SHP77 (cell line): ENCODE data around the gene SYNE2.
"Not testable (repeated sequence)": the region's sequence is repeated elsewhere in the genome, so short reads cannot be mapped to it uniquely, and the experiment has no call there.

ENCODE experiments used
- DNase-seq, 2 experiments: peaks; one replicate each; lab custom pipeline; 2025; lab: John Stamatoyannopoulos, UW

SYNE2 gene

DNA sequence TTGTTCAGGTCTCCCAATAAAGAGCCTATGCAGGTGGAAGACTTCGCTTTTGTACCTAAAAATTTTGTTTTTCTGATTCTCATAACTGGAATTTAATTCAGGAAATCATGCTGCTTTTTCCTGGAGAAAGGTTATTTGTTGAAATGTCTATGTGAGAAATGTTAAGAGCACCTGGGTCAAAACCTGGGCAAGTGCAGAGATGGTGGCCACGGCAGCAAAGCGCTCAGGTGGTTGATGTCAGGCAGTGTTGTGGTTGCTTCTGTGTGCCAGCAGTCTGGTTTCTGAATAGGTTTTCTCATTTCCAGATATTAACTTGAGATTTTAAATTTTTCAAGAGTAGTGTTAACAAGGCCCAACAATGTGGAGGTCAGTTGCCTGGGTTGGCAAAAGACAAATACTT, 345.2 kb downstream of the SYNE2 start:
- no peak for DNase-seq

- DNase-seq: no peak
Measured at GRCh38 chr14:64198486-64198885, 345.7 kb downstream of the SYNE2 start.

DNA sequence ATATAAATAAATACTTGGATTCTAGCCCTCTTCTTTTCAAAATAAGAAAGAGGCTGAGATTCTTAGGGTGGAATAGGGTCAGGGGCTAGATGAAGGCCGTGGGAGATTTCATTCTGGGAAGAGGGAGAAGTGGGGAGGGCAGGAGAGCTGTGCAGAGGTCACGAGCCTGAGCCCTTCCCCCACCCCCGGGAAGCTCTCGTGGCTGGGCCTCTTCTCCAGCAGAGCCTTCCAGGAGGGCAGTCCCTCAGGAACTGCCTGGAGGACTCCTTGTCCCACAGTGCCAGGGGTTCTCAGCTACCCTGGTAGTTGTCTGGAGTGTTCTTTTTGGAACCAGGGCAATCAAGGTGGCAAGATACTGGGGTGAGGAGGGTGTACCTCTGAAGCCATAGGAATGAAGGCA, 347.4 kb downstream of the SYNE2 start:
- DNase-seq: no peak

DNA sequence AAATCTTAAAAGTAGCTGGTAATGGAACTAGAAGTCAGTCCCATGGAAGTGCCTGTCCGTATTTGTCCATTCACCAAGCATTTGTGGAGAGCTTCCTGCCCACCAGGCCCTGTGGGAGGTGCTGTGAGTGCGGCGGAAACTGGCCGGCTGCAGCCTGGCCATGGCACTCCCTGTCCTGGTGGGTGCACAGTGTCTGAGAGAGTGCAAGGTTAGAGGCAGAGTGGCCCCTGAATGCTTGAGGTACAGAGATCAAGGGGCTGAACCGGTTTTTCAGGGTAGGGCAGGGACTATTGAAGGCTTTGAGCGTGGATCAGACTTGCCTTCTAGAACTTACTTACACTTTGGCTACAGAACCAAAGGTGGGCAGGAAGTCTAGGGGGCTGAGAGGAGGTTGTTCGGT, 348.5 kb downstream of the SYNE2 start:
- DNase-seq: no peak

- no peak for DNase-seq
Measured at GRCh38 chr14:64201921-64202545, 349.2 kb downstream of the SYNE2 start.

GRCh38 chr14:64202716-64203115, 349.9 kb downstream of the SYNE2 start:
- DNase-seq: no peak

DNA sequence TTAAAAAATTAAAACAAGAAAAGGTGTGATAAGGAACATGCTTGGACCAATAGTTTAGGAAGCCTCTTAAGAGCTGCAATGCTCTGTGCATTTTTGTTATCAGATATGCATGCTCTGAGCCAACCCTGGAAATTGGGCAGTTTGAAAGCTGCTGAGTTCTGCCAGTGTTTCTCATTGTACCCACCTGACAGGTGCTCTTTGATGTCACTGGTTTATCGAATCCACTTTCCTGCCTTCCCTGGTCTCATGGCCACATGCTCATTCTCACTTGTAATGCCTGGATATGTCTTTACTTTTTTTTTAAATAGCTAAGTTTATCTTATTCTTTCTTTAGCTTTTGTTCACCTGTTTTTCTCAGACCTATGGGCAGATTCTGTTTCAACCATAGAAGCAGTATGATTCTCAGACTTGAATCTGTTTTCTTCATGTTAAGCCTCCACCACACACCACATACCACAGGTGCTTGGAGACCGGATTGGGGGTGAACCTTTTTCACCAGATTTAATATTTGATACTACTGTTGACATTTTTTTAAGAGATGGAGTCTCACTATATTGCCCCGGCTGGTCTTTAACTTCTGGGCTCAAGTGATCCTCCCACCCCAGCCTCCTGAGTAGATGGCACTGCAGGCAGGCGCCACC, 350.7 kb downstream of the SYNE2 start:
- no peak for DNase-seq

DNA sequence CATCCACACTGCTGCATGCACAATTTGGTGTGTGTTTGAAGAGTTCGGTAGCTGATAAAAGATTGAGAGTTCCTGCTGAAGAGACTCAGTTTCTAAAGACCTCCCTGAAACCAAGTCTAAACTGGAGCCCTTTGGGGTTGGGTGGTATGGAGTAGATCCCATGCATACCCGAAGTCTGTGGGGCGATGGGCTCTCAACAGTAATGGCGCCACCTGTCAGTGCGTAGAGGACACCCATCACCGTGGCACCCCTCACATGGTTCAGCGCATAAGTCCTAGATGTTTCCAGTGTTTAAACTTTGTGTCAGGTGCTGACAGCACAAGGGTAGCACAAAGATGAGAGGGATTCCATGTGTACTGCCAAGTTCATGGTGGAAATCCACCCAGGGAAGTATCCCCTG, 355.5 kb downstream of the SYNE2 start:
- no peak for DNase-seq

DNA sequence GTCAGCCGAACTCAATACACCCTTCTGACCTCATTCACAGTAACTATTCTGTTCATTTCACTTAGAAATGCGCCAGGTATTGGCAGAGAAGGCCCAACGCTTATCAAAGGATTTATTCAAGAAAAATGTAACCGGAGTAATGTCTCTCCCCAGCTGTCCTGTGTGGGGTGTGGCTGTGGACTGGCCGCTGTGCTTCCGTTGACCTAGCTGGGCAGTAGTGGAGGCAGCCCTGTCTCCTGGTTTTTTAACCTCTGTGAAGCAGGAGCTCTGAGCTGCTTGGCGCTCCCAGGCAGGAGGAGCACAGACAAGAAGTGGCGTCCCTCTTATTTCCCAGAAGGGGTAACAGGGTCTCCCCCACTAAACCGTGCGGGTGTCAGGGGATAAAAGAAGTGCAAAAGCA, 356.2 kb downstream of the SYNE2 start:
- DNase-seq: no peak

DNA sequence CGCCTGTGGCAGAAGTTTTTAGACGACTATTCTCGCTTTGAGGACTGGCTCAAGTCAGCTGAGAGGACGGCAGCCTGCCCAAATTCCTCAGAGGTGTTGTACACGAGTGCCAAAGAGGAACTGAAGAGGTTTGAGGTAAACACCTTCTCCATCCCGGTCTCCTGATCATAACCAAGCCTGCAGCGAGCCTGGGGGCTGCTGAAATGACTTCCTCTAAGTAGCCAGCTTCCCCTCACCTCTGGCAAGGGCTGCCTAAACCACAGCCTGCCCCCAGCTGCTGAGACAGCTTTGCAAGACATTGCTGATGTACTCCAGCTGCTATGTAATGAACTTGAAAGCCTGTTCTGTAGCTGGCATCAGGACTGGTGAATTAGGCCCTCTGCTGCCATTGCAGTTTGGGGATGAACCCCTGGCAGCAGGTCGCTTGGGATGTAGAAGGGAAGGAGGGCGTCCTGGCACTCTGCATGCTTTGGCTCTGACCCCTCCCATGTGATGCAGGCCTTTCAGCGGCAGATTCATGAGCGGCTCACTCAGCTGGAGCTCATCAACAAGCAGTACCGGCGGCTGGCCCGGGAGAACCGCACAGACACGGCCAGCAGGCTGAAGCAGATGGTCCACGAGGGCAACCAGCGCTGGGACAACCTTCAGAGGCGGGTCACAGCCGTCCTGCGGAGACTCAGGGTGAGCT, 356.8 kb downstream of the SYNE2 start:
- no peak for DNase-seq

DNA sequence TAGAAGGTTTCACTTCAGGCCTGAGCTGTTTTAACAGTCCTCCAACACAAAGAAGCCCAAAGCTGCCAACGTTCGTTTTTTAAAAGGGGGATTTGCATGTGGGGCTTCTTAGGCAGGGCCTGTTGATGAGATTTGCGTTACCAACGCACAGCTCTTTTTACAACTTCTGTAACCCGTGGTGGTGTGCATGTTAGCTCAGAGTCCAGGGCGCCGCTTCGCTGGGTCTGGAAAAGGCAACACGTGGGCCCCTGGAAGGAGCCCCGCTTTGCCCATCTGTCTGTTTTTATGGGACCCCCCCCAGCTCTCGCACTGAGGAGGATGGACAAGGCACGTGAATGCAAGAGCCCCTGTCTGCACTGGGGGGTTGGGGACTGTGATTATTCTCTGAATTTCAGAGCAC, 357.4 kb downstream of the SYNE2 start:
- DNase-seq: no peak

- DNase-seq: not testable (repeated sequence)
Measured at GRCh38 chr14:64210912-64211311, 358.1 kb downstream of the SYNE2 start.

DNA sequence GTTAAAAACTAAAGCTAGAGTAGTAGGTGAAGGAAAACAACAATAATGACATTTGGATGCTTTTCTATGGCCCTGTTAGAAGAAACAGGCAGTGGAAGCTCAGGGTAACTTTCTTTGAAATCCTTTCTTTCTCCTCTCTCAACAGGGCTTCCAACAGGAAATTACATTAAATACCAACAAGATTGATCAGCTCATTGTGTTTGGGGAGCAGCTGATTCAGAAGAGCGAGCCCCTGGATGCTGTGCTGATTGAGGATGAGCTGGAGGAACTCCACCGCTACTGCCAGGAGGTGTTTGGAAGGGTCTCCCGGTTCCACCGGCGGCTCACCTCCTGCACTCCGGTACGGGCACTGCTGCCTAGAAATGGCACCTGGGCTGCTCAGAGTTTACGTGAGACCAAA, 359.9 kb downstream of the SYNE2 start:
- no peak for DNase-seq

DNA sequence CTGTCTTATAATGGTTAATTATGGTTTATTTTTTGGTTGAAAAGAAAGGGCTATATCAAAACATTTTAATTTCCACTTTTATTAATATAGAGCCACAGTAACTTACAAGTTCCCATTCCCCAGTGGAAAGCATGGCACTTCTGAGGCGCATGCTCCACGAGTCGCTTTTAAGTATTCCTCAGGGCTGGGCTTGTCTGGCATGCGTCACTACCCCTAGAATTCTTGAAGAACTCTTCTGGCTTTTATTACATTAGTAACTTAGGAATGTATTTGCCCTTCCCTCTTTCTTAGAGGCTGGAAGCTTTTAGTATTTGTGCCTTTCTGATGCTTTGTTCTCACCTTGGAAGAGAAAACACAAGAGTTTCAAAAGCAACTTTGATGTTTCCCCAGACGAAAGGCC, 360.3 kb downstream of the SYNE2 start:
- DNase-seq: no peak

DNA sequence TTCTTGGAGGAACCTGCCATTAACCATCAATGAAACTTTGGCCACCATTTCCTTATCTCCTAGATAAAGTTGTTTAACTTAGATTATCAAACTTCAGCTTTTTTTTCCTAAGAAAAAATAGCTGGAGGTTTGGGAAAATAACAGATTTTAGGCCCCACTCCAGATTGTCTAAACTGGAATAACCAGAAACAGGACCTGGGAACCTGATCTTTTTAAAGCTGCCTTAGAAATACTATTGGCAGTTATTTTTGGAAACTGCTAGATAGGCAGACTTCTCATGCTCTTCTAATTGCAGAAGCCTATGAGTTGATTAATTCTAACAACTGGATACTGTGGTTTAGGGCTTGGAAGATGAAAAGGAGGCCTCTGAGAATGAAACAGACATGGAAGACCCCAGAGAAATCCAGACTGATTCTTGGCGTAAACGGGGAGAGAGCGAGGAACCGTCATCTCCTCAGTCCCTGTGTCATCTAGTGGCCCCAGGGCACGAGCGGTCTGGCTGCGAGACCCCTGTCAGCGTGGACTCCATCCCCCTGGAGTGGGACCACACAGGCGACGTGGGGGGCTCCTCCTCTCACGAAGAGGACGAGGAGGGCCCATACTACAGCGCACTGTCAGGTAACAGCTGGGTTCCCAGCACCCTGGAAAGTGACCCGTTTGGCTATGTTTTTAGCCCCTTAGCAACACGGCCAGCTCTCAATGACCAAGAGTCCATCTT, 361.2 kb downstream of the SYNE2 start:
- no peak for DNase-seq

GRCh38 chr14:64215274-64215673, 362.5 kb downstream of the SYNE2 start:
- DNase-seq: no peak

DNA sequence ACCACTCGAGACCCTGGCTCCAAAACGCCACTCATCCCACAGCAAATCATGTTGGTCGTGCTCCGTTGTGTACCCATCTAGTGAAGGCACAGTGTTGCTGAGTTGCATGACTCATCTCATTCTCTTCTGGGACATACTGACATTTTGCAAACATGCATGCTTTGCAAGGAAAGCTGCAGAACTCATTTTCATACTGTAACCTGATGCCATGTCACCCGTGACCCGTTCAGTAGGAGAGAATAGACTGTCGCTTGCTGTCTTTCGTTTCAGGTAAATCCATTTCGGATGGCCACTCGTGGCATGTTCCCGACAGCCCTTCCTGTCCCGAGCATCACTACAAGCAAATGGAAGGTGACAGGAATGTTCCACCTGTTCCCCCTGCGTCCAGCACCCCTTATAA, 363.2 kb downstream of the SYNE2 start:
- DNase-seq: no peak

DNA sequence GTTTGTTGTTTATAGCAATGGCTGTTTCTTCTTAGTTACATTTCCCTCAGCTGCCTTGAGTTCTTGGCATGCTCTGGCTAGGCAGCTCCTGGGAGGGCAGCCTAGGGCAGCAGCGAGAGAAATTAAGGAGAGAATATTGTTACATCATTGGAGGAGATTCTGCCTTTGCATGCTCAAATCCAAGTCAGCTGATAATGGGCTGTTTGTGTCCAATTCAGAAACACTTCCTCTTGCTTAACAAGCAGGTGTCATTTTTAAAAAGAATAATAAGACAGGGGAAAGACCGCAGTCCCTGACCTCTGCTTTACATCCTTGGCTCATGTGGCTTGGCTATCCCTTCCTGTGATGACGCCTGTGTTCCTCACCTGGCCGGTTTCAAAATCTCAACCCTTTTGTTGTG, 364.5 kb downstream of the SYNE2 start:
- no peak for DNase-seq

DNA sequence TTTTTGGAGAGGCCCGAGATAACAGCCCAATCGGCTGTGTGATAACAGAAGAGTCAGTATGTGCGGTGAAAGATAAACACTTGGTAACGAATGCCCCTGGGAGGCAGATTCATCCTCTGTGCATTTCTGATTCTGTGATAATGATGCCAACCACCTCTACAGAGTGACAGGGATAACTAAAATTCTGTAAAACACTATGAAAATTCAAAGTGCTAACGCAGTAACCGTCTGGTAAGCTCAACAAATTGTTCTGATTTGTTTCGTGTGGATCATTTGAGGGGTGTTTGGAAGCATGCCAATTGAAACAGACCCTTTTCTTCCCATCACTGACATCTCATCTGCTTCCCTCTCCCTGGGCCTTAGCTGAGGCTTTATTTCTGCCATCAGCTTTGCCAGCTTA, 365.0 kb downstream of the SYNE2 start:
- no peak for DNase-seq

DNA sequence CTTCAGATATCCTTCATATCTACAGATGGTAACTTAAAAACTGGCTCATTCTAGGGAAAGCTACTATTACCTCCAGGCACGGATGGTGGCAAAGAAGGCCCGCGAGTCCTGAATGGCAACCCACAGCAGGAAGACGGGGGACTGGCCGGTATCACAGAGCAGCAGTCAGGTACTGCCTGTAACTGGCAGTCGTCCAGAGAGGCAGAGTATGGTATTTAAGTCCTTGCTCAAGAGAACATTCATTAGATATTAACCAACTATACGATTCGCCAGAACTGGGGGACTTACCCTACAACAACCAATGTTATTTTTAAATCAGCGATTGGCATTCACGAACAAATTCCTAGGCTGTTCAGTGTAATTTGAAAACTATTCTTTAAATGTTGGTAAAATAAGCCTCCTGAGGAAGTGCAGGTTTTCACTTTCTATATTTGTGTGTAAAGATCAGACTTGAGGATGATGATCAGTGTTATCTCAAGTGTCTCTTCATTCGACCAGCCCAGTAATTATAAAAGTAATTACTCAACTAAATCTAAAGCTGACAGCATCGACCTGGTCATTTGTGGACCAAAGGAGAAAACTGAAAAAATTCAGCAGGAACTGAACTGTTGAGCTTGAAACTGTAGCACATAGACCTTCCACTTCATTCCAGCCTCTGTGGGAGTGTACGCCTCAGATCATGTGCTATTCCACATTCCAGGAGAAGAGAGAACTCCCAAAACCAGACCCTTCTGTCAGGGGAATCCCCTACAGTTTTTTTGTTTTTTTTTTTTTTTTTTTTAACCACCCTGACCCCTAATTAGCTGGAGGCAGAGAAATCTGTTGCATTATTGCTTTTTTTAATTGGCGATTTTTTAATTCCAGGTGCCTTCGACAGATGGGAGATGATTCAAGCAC, 365.8 kb downstream of the SYNE2 start:
- DNase-seq: no peak

DNA sequence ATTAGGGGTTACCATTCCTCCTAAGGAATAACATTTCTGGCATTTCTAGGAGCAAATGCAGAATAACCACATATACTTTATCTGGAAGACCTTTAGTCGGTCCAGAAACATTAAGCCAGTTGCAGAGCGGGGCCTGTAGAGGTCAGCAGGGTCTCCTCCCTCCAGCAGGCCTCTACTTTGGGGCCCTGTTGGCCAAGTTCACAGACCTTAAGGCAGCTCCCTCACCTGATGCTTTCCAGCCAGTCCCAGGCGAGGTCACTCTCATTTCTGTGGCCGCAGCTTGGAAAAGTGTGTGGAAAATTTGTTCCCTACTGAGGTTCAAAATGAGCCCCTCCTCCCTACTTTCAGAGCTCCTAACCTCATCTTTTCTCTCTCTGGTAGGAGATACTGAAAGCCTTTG, 367.3 kb downstream of the SYNE2 start:
- no peak for DNase-seq

- no peak for DNase-seq
Measured at GRCh38 chr14:64220466-64220865, 367.7 kb downstream of the SYNE2 start.
